C4-2B (cell line): ENCODE measurements around the gene PIGL.

Experiments used
- ZFX ChIP-seq: fragments of 450-650 bp; IDR thresholded peaks from 2 replicates; pipeline ENCODE4 v1.6.1; 2017
- TF ChIP-seq, protein P1 (sequence below): fragments of 450-650 bp; conservative IDR thresholded peaks from 2 replicates; pipeline ENCODE4 v1.5.1; 2017; ENCODE audit warnings: mild to moderate bottlenecking

DNA sequence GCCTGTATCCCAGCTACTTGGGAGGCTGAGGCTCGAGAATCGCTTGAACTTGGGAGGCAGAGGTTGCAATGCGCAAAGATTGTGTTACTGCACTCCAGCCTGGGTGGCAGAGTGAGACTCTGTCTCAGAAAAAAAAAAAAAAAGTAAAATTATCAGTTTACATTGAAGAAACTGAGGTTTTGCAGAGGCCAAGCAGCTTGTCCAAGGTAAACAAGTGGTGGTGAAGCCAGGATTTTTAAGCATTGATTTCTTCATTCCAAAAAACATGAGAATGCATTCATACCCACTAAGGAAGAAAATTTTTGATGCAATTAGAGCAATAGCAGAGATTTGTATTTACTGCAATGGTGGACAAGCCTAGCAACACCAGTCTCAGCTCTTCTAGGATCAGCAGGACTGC is 83.5 kb downstream of the PIGL start:
- TF ChIP-seq, protein P1, sequence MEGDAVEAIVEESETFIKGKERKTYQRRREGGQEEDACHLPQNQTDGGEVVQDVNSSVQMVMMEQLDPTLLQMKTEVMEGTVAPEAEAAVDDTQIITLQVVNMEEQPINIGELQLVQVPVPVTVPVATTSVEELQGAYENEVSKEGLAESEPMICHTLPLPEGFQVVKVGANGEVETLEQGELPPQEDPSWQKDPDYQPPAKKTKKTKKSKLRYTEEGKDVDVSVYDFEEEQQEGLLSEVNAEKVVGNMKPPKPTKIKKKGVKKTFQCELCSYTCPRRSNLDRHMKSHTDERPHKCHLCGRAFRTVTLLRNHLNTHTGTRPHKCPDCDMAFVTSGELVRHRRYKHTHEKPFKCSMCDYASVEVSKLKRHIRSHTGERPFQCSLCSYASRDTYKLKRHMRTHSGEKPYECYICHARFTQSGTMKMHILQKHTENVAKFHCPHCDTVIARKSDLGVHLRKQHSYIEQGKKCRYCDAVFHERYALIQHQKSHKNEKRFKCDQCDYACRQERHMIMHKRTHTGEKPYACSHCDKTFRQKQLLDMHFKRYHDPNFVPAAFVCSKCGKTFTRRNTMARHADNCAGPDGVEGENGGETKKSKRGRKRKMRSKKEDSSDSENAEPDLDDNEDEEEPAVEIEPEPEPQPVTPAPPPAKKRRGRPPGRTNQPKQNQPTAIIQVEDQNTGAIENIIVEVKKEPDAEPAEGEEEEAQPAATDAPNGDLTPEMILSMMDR = no peak
- no peak for TF ChIP-seq ZFX
